Kidney epithelial cell (primary cell): ENCODE data around the gene JPH2. TPM values are rescaled to one million over a fixed set of nuclear protein-coding genes. Genes with fewer than 3 reads are reported as not detected.

Experiments used
- DNase-seq: peaks from one replicate; pipeline ENCODE4 v3.0.0-alpha.2; 2010; ENCODE audit warnings: low read depth
- H3K27me3 ChIP-seq: 2 replicates; pipeline ENCODE4 v1.6.0; 2011; ENCODE audit warnings: low read length; ENCODE audit not compliant: control insufficient read depth, insufficient read depth
- H3K36me3 ChIP-seq: 2 replicates; pipeline ENCODE4 v1.5.1; 2011; ENCODE audit warnings: low read length; ENCODE audit not compliant: control insufficient read depth, insufficient read depth
- H3K4me3 ChIP-seq: 2 replicates; pipeline ENCODE4 v1.5.1; 2011; ENCODE audit warnings: low read depth, mild to moderate bottlenecking, control low read depth, low read length
- total RNA-seq: library from RNA; depleted of rRNA; stranded (reverse); fragments of >200 nt; gene quantifications from 2 replicates; pipeline ENCODE4 v1.2.3, GENCODE V29; 2015
- TF ChIP-seq, protein P1 (sequence below): IDR thresholded peaks from 2 replicates; pipeline ENCODE4 v1.5.1; 2011; ENCODE audit warnings: mild to moderate bottlenecking, moderate library complexity, low read length, control low read depth, inconsistent platforms; ENCODE audit not compliant: insufficient read depth, poor library complexity, severe bottlenecking

JPH2 gene
- total RNA-seq, 1 donor from 2014 or later, result 3.0 TPM

DNA sequence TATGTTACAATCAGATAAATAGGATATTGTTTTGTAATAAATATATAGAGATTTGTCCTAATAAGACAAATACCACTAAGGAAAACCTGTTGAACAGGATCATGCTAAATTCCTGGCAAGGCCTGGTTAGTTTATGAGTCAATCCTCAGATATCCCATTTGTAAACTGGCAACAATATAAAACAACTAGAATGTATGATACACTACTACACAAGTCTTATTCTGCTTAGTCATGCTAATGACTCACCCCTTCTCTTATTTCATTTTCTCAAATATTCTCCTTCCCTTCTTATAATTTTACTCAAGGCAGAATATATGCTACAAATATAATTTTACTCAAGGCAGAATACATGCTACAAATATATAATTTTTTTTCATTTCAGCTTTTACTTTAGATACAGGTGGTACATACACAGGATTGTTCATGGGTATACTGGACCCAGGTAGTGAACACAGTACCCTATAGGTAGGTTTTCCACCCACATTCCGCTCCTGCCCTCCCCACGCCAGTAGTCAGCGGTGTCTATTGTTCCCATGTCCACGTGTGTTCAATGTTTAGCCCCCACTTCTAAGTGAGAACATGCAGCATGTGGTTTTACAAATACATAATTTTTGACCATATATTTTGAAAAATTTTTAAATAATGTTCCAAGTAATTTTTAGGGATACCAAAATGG is 17.3 kb upstream of the JPH2 start:
- TF ChIP-seq, protein P1, sequence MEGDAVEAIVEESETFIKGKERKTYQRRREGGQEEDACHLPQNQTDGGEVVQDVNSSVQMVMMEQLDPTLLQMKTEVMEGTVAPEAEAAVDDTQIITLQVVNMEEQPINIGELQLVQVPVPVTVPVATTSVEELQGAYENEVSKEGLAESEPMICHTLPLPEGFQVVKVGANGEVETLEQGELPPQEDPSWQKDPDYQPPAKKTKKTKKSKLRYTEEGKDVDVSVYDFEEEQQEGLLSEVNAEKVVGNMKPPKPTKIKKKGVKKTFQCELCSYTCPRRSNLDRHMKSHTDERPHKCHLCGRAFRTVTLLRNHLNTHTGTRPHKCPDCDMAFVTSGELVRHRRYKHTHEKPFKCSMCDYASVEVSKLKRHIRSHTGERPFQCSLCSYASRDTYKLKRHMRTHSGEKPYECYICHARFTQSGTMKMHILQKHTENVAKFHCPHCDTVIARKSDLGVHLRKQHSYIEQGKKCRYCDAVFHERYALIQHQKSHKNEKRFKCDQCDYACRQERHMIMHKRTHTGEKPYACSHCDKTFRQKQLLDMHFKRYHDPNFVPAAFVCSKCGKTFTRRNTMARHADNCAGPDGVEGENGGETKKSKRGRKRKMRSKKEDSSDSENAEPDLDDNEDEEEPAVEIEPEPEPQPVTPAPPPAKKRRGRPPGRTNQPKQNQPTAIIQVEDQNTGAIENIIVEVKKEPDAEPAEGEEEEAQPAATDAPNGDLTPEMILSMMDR, result no peak
- no peaks in the 10 kb centered on the region for H3K36me3 ChIP-seq
- no peaks in the 10 kb centered on the region for H3K27me3 ChIP-seq
- H3K4me3 ChIP-seq, result no peak overlapping the region
- DNase-seq, result peak; percentile 90

- DNase-seq, result no peak
- Histone ChIP-seq H3K4me3 (no peak overlapping the region), H3K27me3 (no peaks in the 10 kb centered on the region), H3K36me3 (no peaks in the 10 kb centered on the region)
- TF ChIP-seq, protein P1, result no peak
Observed at GRCh38 chr20:44203161-44203560, 16.2 kb upstream of the JPH2 start.

DNA sequence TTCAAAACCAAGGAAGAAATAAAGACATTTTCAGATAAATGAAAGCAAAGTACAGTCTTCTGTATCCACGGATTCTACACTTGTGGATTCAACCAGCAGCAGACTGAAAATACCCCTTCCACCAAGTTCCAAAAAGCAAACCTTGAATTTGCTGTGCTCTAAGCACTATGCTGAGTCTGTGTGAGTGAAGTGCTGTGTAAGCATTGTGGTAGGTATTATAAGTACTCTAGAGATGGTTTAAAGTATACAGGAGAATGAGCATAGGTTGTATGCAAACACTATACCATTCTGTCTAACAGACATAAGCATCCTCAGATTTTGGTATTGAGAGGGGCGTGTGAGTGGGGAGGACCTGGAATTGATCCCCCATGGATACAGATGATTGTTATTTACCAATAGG is 14.0 kb upstream of the JPH2 start:
- TF ChIP-seq, protein P1, result no peak
- Histone ChIP-seq H3K27me3 (no peaks in the 10 kb centered on the region), H3K4me3 (no peak overlapping the region), H3K36me3 (no peaks in the 10 kb centered on the region)
- no peak for DNase-seq

GRCh38 chr20:44200371-44200770 is 13.4 kb upstream of the JPH2 start:
- TF ChIP-seq, protein P1, result no peak
- Histone ChIP-seq H3K36me3 (no peaks in the 10 kb centered on the region), H3K4me3 (no peak overlapping the region), H3K27me3 (no peaks in the 10 kb centered on the region)
- no peak for DNase-seq

DNA sequence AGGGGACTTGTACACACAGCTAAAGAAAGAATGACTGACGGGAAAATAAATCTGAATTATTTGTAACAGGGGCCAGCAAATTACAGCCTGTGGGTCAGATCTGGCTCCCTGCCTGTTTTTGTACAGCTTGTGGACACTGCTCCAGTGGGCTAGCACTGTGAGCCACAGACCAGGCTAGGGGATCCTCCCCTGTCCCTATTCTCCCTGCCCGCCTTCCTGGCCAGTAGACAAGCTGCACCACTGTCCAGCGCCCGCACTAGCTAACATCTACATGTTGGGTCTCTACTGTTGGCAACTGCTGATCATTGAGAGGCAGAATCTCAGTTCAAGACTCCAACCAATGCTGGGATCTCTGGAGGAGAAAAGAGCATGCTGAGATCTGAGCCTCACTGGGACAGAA is 12.9 kb upstream of the JPH2 start:
- Histone ChIP-seq H3K36me3 (no peaks in the 10 kb centered on the region), H3K27me3 (no peaks in the 10 kb centered on the region), H3K4me3 (no peak overlapping the region)
- DNase-seq, result no peak
- TF ChIP-seq, protein P1, result no peak

- Histone ChIP-seq H3K27me3 (no peaks in the 10 kb centered on the region), H3K36me3 (no peaks in the 10 kb centered on the region), H3K4me3 (no peak overlapping the region)
- TF ChIP-seq, protein P1, result no peak
- no peak for DNase-seq
Observed at GRCh38 chr20:44198872-44199271, 11.9 kb upstream of the JPH2 start.
